A549 (cell line): ENCODE measurements around the gene TIGD1. TPM values are rescaled to one million over a fixed set of nuclear protein-coding genes. Genes with fewer than 3 reads are reported as not detected.

ENCODE experiments used
- ATAC-seq, 2 experiments: fragments of 200-7000 bp in 1 of 2; fragments of >200 bp in 1 of 2; cut with Nextera tagmentation in 1 of 2; cut with Tn5 transposase in 1 of 2; 3 replicates each; pipeline versions ENCODE4 v1.8.0 to v1.9.1; 2018 to 2020; ENCODE audit warnings: mild to moderate bottlenecking in 1 of 2, moderate library complexity in 1 of 2
- CTCF ChIA-PET: fragments of 300-600 bp; sonication (Branson Sonifier 250); formaldehyde crosslinking; extraction: SDS; loops from one replicate; lab custom pipeline; 2021; ENCODE audit warnings: antibody characterized with exemption, inconsistent platforms; lab: Yijun Ruan, JAX
- POLR2A ChIA-PET: fragments of 350-600 bp; formaldehyde crosslinking; extraction: SDS; loops from one replicate; lab custom pipeline; 2021; ENCODE audit warnings: antibody characterized with exemption, inconsistent platforms; lab: Yijun Ruan, JAX
- DNase-seq, 2 experiments: peaks; one replicate each; pipeline versions ENCODE4 v3.0.0 to v3.0.0-alpha.2; 2011 to 2016; ENCODE audit warnings: low read depth in 1 of 2, low spot score in 1 of 2
- FAIRE-seq: peaks from 2 replicates; lab custom pipeline; 2011; peaks lifted over from hg19 to GRCh38; lab: Jason Lieb, UNC
- H3K27ac ChIP-seq, 2 experiments: fragments of >200 bp; sonication (Bioruptor Twin); formaldehyde crosslinking; 3 replicates each; pipeline ENCODE4 v1.5.1; 2016 to 2017
- H3K4me1 ChIP-seq: fragments of >200 bp; sonication (Bioruptor Twin); formaldehyde crosslinking; 3 replicates; pipeline ENCODE4 v1.6.1; 2016
- H3K4me2 ChIP-seq: fragments of >200 bp; sonication (Bioruptor Twin); formaldehyde crosslinking; 3 replicates; pipeline ENCODE4 v1.6.1; 2016
- H3K4me3 ChIP-seq: fragments of >200 bp; sonication (Bioruptor Twin); formaldehyde crosslinking; 3 replicates; pipeline ENCODE4 v1.5.1; 2016
- H3K9me3 ChIP-seq: fragments of >200 bp; sonication (Bioruptor Twin); formaldehyde crosslinking; 3 replicates; pipeline ENCODE4 v1.6.1; 2016
- BHLHE40 ChIP-seq: IDR thresholded peaks from 2 replicates; pipeline ENCODE4 v1.6.1; 2012; ENCODE audit warnings: low read depth, low read length, inconsistent platforms
- CHD2 ChIP-seq: fragments of 150-350 bp; IDR thresholded peaks from 2 replicates; pipeline ENCODE4 v1.6.1; 2014; ENCODE audit warnings: low read length; ENCODE audit not compliant: partially characterized antibody
- EHF ChIP-seq: fragments of 250-450 bp; sonication (Bioruptor Pico); IDR thresholded peaks from 2 replicates; pipeline ENCODE4 v1.5.0; 2020; ENCODE audit warnings: mild to moderate bottlenecking
- EHMT2 ChIP-seq: fragments of 200-600 bp; sonication (generic); IDR thresholded peaks from 2 replicates; pipeline ENCODE4 v1.6.1; 2016; ENCODE audit warnings: antibody characterized with exemption, low read depth, mild to moderate bottlenecking, moderate library complexity
- ESRRA ChIP-seq: fragments of 150-350 bp; IDR thresholded peaks from 2 replicates; pipeline ENCODE4 v1.6.1; 2014; ENCODE audit warnings: mild to moderate bottlenecking, low read length, borderline replicate concordance
- FOSB ChIP-seq: fragments of 250-450 bp; sonication (Bioruptor Pico); IDR thresholded peaks from 2 replicates; pipeline ENCODE4 v1.5.0; 2020; ENCODE audit warnings: mild to moderate bottlenecking, moderate library complexity
- FOXS1 ChIP-seq: fragments of 250-450 bp; sonication (Bioruptor Pico); IDR thresholded peaks from 2 replicates; pipeline ENCODE4 v1.5.0; 2020; ENCODE audit warnings: mild to moderate bottlenecking, moderate library complexity
- GATA3 ChIP-seq: IDR thresholded peaks from 2 replicates; pipeline ENCODE4 v1.6.1; 2012; ENCODE audit warnings: borderline replicate concordance
- HOXB13 ChIP-seq: fragments of 250-450 bp; sonication (Bioruptor Pico); IDR thresholded peaks from 2 replicates; pipeline ENCODE4 v1.5.0; 2020; ENCODE audit warnings: low read depth, mild to moderate bottlenecking, moderate library complexity
- JUNB ChIP-seq: fragments of >200 bp; sonication (Bioruptor Twin); formaldehyde crosslinking; IDR thresholded peaks from 2 replicates; pipeline ENCODE4 v1.6.1; 2016
- KDM5A ChIP-seq: fragments of 200-600 bp; sonication (generic); IDR thresholded peaks from 2 replicates; pipeline ENCODE4 v1.6.1; 2016; ENCODE audit warnings: antibody characterized with exemption, mild to moderate bottlenecking
- MAFK ChIP-seq: fragments of 450-650 bp; IDR thresholded peaks from 2 replicates; pipeline ENCODE4 v1.6.1; 2014; ENCODE audit not compliant: partially characterized antibody
- MYC ChIP-seq: IDR thresholded peaks from 2 replicates; pipeline ENCODE4 v1.6.1; 2012; ENCODE audit warnings: mild to moderate bottlenecking, inconsistent platforms, low read length, improper control_type of control experiment, borderline replicate concordance
- NFE2L2 ChIP-seq: fragments of 150-350 bp; conservative IDR thresholded peaks from 2 replicates; pipeline ENCODE4 v1.6.1; 2014; ENCODE audit warnings: low read length
- NR3C1 ChIP-seq: fragments of >200 bp; sonication (Bioruptor Twin); formaldehyde crosslinking; IDR thresholded peaks from 3 replicates; pipeline ENCODE4 v1.6.1; 2017
- PHF8 ChIP-seq: fragments of 200-600 bp; sonication (generic); IDR thresholded peaks from 2 replicates; pipeline ENCODE4 v1.6.1; 2016; ENCODE audit warnings: low read depth, mild to moderate bottlenecking, antibody characterized with exemption, moderate library complexity, borderline replicate concordance
- POLR2A ChIP-seq: IDR thresholded peaks from 2 replicates; pipeline ENCODE4 v1.6.1; 2012; ENCODE audit warnings: mild to moderate bottlenecking, low read length
- POLR2AphosphoS2 ChIP-seq: conservative IDR thresholded peaks from 2 replicates; pipeline ENCODE4 v1.6.1; 2012; ENCODE audit warnings: low read length, improper control_type of control experiment, inconsistent platforms
- RNF2 ChIP-seq: fragments of 200-600 bp; sonication (generic); IDR thresholded peaks from 2 replicates; pipeline ENCODE4 v1.6.1; 2016; ENCODE audit warnings: low read depth, mild to moderate bottlenecking, antibody characterized with exemption, moderate library complexity, borderline replicate concordance
- SREBF2 ChIP-seq: fragments of 450-650 bp; IDR thresholded peaks from 2 replicates; pipeline ENCODE4 v1.6.1; 2014; ENCODE audit warnings: mild to moderate bottlenecking, moderate library complexity
- TP53 ChIP-seq: fragments of 250-450 bp; sonication (Bioruptor Pico); IDR thresholded peaks from 2 replicates; pipeline ENCODE4 v1.5.0; 2021; ENCODE audit warnings: mild to moderate bottlenecking, moderate library complexity
- ZSCAN20 ChIP-seq: fragments of 250-450 bp; sonication (Bioruptor Pico); IDR thresholded peaks from 2 replicates; pipeline ENCODE4 v1.8.0; 2022; ENCODE audit warnings: mild to moderate bottlenecking, moderate library complexity
- WGBS: methylation state at CpG from one replicate; pipeline ENCODE4 v1.1.6; 2017; ENCODE audit errors: missing lambda C conversion rate; 5-methylcytosine and 5-hydroxymethylcytosine counted together
- polyA plus RNA-seq, 4 experiments: library from polyadenylated mRNA; depleted of rRNA in 3 of 4; stranded (reverse); fragments of >200 nt; fragmentation: RNase III in 1 of 4; extraction: RNeasy Plus Mini Kit Qiagen cat#74134 plus additional on column Dnase treatment in 1 of 4; gene quantifications; 2 replicates in 3 of 4; 3 replicates in 1 of 4; pipeline ENCODE4 v1.2.3, GENCODE V29; 2011 to 2017
- TF ChIP-seq, protein P1 (sequence below): fragments of >200 bp; sonication (Bioruptor Twin); formaldehyde crosslinking; IDR thresholded peaks from 3 replicates; pipeline ENCODE4 v1.5.1; 2016
- TF ChIP-seq, protein P2 (sequence below): fragments of 150-350 bp; IDR thresholded peaks from 2 replicates; pipeline ENCODE4 v1.6.1; 2014; ENCODE audit warnings: low read depth, mild to moderate bottlenecking, low read length
- TF ChIP-seq, protein P3 (sequence below): IDR thresholded peaks from 2 replicates; pipeline ENCODE4 v1.6.1; 2012
- TF ChIP-seq, protein P4 (sequence below): IDR thresholded peaks from 2 replicates; pipeline ENCODE4 v1.6.1; 2012; ENCODE audit warnings: low read depth, borderline replicate concordance

The TIGD1 gene
- polyA plus RNA-seq, 2 of the 4 experiments (the other 2 are of a cell fraction) = 5.7 to 10.5 TPM

DNA sequence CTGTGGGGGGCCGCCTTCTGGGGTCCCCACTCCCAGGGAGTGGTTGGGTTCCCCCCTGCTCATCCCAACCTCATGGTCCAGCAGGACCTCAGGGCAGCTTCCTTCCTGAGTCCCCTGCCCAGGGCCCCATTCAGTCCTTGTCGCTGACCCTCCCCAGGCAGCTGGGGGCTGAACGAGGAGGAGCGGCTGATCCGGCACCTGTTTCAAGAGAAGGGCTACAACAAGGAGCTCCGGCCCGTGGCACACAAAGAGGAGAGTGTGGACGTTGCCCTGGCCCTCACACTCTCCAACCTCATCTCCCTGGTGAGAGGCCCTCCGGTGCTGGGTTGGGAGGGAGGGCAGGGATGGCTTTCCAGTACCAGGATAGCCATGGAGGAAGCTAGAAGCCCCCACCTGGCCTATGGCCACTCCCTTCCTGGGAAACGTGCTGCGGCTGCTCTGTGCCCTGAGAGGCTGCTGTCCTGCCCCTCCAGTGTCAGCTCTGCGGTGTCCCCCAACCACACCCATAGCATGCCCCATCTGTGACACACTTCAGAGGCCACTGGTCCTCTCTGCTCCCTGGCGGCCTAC lies 23.9 kb downstream of the TIGD1 start:
- Histone ChIP-seq H3K4me3 (no peak overlapping the region), H3K27ac (no peak overlapping the region), H3K4me1 (peaks cover 17% of the 10 kb centered on the region; the same call in 1 of the 3 replicates), H3K4me2 (no peak overlapping the region), H3K9me3 (no peaks in the 10 kb centered on the region)
- TF ChIP-seq GATA3 (no peak), RNF2 (no peak), NR3C1 (no peak), SREBF2 (no peak), TP53 (CRISPR knock-in tag) (no peak), JUNB (no peak), FOXS1 (CRISPR knock-in tag) (no peak), EHMT2 (no peak), BHLHE40 (no peak)
- ATAC-seq (no peak), FAIRE-seq (no peak), DNase-seq (no peak)
- WGBS = 84% methylated on average over 12 of the region's 13 CpGs
- POLR2A ChIA-PET = no interaction called here
- CTCF ChIA-PET = no interaction called here

DNA sequence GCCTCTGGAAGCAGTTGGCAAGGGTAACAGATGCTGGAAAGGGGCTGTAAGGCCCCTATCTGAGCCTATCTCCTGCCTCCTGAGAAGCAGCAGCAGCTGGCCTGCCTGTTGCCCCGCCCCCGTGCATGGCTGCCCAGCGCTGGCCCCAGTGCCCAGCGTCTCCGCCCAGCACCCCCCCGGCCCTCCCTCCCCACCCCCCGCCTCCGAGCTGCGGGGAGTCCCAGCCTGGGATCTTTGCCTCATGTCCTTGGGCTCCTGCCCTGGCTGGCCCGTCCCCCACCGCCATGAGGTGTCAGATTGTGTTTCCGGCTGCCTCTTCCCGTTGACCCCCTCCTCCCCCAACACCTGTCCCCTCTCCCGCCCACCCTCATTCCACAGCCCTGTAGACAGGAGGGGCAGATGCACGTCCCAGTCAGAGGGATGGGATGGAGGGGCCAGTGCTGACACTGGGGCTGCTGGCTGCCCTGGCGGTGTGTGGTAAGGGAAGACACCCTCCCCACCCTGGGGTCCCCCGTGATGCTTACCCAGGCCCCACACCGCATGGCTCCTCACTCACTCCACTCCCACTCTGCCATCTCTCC lies 24.5 kb downstream of the TIGD1 start, which contains the start of gene CHRND:
TSS of gene CHRND (plus strand) at position 370 of the 581 bp plus-strand sequence. CDS start at position 426, 56 bp downstream.
- peak in 1 of 2 experiments; percentile 15 for DNase-seq
- peaks cover 17% of the 10 kb centered on the region; the same call in 1 of the 3 replicates for H3K4me1 ChIP-seq
- TF ChIP-seq TP53 (CRISPR knock-in tag) (no peak), CHD2 (no peak), FOSB (CRISPR knock-in tag) (no peak), RNF2 (no peak), NFE2L2 (no peak), ZSCAN20 (CRISPR knock-in tag) (no peak), POLR2A (no peak), EHF (CRISPR knock-in tag) (no peak), PHF8 (no peak), MYC (no peak), MAFK (no peak), GATA3 (no peak)
- TF ChIP-seq, protein P1, sequence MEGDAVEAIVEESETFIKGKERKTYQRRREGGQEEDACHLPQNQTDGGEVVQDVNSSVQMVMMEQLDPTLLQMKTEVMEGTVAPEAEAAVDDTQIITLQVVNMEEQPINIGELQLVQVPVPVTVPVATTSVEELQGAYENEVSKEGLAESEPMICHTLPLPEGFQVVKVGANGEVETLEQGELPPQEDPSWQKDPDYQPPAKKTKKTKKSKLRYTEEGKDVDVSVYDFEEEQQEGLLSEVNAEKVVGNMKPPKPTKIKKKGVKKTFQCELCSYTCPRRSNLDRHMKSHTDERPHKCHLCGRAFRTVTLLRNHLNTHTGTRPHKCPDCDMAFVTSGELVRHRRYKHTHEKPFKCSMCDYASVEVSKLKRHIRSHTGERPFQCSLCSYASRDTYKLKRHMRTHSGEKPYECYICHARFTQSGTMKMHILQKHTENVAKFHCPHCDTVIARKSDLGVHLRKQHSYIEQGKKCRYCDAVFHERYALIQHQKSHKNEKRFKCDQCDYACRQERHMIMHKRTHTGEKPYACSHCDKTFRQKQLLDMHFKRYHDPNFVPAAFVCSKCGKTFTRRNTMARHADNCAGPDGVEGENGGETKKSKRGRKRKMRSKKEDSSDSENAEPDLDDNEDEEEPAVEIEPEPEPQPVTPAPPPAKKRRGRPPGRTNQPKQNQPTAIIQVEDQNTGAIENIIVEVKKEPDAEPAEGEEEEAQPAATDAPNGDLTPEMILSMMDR = no peak
- no peak within 1 kb of the TSS for H3K4me3 ChIP-seq
- H3K9me3 ChIP-seq = no peaks in the 10 kb centered on the region
- POLR2A ChIA-PET = no interaction called here
- no peak within 1 kb of the TSS for H3K27ac ChIP-seq
- ATAC-seq = no peak
- CTCF ChIA-PET = no interaction called here
- WGBS = 82% methylated on average over 5 of the region's 18 CpGs
- no peak within 1 kb of the TSS for H3K4me2 ChIP-seq
- FAIRE-seq = no peak

DNA sequence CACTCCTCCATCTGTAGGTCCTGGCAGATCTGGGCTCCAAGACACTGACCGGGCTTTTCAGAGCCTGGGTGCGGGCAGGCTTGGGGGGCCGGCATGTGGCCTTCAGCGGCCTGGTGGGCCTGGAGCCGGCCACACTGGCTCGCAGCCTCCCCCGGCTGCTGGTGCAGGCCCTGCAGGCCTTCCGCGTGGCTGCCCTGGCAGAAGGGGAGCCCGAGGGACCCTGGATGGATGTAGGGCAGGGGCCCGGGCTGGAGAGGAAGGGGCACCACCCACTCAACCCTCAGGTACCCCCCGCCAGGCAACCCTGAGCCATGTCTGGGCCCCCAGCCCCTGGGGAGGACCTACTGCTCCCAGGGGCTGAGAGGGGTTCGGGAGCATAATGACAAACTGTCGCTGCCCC lies 25.2 kb downstream of the TIGD1 start:
- TF ChIP-seq POLR2AphosphoS2 (no peak), ESRRA (no peak), HOXB13 (CRISPR knock-in tag) (no peak), SREBF2 (no peak), KDM5A (no peak), RNF2 (no peak), EHF (CRISPR knock-in tag) (no peak)
- TF ChIP-seq, protein P2, sequence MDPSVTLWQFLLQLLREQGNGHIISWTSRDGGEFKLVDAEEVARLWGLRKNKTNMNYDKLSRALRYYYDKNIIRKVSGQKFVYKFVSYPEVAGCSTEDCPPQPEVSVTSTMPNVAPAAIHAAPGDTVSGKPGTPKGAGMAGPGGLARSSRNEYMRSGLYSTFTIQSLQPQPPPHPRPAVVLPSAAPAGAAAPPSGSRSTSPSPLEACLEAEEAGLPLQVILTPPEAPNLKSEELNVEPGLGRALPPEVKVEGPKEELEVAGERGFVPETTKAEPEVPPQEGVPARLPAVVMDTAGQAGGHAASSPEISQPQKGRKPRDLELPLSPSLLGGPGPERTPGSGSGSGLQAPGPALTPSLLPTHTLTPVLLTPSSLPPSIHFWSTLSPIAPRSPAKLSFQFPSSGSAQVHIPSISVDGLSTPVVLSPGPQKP = no peak
- TF ChIP-seq, protein P3, sequence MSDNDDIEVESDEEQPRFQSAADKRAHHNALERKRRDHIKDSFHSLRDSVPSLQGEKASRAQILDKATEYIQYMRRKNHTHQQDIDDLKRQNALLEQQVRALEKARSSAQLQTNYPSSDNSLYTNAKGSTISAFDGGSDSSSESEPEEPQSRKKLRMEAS = no peak
- TF ChIP-seq, protein P4, sequence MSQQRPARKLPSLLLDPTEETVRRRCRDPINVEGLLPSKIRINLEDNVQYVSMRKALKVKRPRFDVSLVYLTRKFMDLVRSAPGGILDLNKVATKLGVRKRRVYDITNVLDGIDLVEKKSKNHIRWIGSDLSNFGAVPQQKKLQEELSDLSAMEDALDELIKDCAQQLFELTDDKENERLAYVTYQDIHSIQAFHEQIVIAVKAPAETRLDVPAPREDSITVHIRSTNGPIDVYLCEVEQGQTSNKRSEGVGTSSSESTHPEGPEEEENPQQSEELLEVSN = no peak
- H3K27ac ChIP-seq = no peak overlapping the region
- WGBS = 83% methylated on average over 2 of the region's 14 CpGs
- no peaks in the 10 kb centered on the region for H3K9me3 ChIP-seq
- no peak for DNase-seq
- ChIA-PET POLR2A (interaction anchor here (2.6 kb wide), 1 partner anchor 25 kb away, joined by 13 read pairs; the partner anchor contains the start of genes EIF4E2 and TIGD1), CTCF (interaction anchor here (5.2 kb wide), 1 partner anchor 62 kb away, joined by 39 read pairs; no protein-coding TSS in a partner anchor)
- no peak overlapping the region for H3K4me2 ChIP-seq
- FAIRE-seq = no peak
- ATAC-seq = no peak
- H3K4me1 ChIP-seq = peaks cover 17% of the 10 kb centered on the region; the same call in 1 of the 3 replicates
- no peak overlapping the region for H3K4me3 ChIP-seq
